ENCODE measurements around the gene LGALS7.

DNA sequence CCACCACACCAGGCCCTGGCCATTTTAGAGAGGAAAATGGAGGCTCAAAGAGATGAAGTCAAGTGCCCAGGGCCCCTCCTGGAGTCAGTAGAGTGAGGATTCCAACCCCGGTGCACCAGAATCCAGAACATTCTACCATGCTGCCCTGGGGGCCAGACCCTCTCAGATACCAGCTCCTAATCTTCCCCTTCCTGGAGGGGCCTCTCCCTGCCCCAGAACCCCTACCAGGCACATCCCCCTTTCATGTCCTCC, 40.1 kb downstream of the LGALS7 start:
- TF ChIP-seq, protein P1, sequence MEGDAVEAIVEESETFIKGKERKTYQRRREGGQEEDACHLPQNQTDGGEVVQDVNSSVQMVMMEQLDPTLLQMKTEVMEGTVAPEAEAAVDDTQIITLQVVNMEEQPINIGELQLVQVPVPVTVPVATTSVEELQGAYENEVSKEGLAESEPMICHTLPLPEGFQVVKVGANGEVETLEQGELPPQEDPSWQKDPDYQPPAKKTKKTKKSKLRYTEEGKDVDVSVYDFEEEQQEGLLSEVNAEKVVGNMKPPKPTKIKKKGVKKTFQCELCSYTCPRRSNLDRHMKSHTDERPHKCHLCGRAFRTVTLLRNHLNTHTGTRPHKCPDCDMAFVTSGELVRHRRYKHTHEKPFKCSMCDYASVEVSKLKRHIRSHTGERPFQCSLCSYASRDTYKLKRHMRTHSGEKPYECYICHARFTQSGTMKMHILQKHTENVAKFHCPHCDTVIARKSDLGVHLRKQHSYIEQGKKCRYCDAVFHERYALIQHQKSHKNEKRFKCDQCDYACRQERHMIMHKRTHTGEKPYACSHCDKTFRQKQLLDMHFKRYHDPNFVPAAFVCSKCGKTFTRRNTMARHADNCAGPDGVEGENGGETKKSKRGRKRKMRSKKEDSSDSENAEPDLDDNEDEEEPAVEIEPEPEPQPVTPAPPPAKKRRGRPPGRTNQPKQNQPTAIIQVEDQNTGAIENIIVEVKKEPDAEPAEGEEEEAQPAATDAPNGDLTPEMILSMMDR (IDR thresholded peaks at IDR 0.05; ENCODE audit: poor library complexity) = no peak
- TF ChIP-seq EZH2 (IDR thresholded peaks at IDR 0.05; ENCODE audit: borderline replicate concordance) (no peak), EZH2phosphoT487 (IDR thresholded peaks at IDR 0.05; ENCODE audit: low read depth, severe bottlenecking, unreplicated experiment) (no peak)
